Retinal pigment epithelial cell (primary cell): ENCODE measurements around the gene ZNF423.

Experiments
- DNase-seq: peaks from one replicate; pipeline ENCODE4 v3.0.0-alpha.2; 2010; ENCODE audit warnings: low read depth
- H3K4me3 ChIP-seq: 2 replicates; pipeline ENCODE4 v1.5.1; 2011; ENCODE audit warnings: mild to moderate bottlenecking, low read length, control low read depth, moderate library complexity
- TF ChIP-seq, protein P1 (sequence below): conservative IDR thresholded peaks from 2 replicates; pipeline ENCODE4 v1.5.1; 2011; ENCODE audit warnings: low read depth, low read length, control low read depth, inconsistent platforms

Gene ZNF423

DNA sequence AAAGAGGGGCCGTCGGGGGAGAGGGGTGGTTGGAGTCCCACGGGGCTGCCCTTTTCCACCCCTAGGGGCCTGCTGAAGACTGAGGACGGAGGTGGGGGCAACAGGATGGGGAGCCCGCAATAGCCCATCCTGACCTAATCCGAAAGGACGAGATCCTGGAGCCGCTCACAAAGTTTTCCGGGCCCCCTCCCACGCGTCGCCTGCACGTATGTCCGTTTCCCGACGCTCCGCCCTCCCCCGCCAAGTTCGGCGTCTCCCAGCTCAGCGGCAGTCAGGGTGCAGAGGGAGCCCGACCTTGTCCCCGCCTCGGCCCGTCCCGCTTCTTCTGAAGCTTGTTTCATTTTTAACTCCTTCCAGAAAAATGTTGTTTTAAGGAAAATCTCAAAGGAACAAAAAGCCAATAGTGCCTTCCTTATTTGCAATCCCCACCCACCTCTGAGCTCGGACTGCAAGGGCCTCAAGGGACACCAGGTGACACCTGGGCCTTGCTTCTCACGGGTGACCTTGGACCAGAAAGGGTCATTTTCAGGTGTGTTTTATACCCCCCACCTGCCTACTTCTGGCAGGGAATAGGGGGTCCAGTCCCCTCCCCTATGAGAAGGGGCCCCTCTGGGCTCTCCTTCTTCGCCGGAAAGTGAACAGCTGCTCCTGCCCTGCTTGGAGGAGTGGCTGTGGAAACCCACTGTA, 3.4 kb upstream of the ZNF423 start:
- TF ChIP-seq, protein P1, sequence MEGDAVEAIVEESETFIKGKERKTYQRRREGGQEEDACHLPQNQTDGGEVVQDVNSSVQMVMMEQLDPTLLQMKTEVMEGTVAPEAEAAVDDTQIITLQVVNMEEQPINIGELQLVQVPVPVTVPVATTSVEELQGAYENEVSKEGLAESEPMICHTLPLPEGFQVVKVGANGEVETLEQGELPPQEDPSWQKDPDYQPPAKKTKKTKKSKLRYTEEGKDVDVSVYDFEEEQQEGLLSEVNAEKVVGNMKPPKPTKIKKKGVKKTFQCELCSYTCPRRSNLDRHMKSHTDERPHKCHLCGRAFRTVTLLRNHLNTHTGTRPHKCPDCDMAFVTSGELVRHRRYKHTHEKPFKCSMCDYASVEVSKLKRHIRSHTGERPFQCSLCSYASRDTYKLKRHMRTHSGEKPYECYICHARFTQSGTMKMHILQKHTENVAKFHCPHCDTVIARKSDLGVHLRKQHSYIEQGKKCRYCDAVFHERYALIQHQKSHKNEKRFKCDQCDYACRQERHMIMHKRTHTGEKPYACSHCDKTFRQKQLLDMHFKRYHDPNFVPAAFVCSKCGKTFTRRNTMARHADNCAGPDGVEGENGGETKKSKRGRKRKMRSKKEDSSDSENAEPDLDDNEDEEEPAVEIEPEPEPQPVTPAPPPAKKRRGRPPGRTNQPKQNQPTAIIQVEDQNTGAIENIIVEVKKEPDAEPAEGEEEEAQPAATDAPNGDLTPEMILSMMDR = no peak
- no peak overlapping the region for H3K4me3 ChIP-seq
- no peak for DNase-seq

DNA sequence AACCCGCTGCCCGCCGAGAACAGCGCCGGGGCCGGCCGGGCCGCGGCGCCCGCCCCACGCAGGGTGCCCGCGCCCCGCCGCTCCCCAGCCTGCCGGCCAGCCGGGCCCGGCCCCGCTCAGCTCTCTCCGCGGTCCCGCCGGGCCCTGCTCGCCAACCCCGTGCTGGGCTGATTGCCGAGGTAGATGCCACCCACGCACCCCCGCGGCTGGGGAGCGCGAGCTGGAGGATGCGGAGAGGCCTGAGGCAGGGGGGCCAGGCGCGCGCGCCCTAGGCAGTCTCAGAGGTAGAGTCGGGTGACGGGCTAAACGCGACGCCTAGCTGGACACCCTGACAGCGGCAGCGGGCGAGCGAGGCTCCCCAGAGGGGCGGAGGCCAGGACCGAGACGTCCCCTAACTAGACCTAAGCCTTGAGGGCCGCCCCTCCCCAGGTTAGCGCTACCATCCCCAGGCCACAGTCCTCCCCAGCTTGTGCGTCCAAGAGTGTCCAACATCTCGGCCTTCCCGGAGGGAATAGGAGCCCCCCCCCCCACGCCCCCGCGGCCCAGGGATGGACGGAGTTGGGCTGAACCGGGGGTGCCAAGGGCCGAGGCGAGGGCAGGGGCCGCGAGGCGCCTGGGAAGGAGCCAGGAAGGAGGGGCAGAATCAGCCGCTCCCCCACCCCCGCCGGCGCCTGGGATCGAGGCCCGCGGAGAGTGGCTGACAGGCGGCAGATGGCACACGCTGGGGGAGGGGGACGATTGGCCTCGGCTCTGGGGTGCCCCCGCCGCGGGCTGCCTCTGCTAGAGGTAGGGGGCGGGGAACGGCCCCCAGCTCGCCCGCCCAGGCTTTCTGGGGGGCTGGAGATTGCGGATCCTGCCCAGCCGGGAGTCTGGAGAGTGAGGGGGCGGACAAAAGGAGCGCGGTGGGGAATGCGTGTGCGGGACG, 2.5 kb upstream of the ZNF423 start:
- TF ChIP-seq, protein P1 = no peak
- no peak for DNase-seq

DNA sequence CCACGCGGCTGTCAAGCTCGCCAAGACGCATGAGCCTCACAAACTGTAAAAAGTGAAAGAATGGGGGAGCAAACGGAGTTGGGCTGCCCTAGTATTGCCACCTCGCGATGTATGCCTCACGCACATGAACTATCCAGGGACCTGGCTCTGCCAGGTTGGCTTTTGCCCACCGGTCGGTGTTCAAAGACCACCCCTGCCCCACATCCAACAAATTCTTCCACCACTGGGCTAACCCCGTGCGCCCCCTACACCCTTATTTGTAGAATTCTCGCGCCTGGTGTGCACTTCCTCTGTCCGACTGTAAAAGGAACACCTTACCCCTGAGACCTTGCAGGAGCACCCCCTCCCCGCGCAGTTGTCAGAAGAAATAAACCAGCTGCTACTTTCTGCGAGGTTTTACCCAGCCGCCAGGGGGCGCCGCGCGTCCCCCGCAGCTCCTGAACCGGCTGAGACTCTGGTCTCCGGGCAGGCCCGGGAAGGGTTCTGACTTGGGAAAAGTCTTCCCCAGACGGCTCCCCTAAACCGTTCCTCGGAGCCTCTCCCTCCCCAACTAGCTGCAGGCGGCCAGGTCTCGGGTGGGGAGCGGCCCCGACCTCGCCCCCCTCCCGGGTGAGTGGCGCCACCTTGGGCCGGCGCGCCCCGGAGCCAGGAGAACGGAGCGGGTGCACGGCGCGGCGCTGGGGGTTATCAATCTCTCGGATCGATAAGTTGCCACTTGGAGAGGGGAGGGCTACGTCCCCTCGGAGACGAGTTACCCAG, 1.7 kb upstream of the ZNF423 start:
- no peak for DNase-seq
- TF ChIP-seq, protein P1 = peak; percentile 81
- H3K4me3 ChIP-seq = peak overlapping the region; percentile 33

More for the DNA sequence above, 2.5 kb upstream of the ZNF423 start:
- H3K4me3 ChIP-seq = no peak overlapping the region

DNA sequence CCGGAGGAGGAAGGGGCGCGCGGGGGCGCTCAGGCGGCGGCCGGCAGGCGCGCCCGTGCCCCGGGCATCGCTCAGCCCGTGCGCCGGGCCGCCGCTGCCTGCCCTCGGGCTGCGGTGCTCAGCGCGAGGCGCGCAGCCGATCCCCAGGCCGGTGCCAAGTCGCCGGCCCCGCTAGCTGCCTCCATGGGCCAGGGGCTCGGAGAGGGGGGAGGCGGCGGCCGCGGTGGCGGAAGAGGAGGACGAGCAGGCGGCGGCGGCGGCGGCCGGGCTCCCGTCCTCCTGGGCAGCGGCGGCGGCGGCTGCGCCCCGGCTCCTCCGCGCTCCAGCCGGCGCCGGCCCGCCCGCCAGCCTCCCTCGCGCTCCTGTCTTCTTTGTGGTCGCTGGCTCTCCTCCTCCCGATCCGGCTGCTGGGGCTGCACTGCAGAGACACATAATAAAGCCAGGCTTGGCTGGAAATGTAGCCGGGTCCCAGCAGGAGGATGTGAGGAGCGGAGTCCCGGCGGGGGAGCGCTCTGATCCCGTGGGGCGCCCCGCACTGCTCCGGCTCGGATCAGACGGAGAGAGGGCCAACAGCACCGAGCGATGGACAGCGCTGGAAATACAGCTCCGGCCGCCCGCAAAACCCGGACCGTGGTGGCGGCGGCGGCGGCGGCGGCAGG, 889 bp upstream of the ZNF423 start:
- peak; percentile 39 for DNase-seq
- TF ChIP-seq, protein P1 = peak; percentile 23
- H3K4me3 ChIP-seq = peak overlapping the region; percentile 46

DNA sequence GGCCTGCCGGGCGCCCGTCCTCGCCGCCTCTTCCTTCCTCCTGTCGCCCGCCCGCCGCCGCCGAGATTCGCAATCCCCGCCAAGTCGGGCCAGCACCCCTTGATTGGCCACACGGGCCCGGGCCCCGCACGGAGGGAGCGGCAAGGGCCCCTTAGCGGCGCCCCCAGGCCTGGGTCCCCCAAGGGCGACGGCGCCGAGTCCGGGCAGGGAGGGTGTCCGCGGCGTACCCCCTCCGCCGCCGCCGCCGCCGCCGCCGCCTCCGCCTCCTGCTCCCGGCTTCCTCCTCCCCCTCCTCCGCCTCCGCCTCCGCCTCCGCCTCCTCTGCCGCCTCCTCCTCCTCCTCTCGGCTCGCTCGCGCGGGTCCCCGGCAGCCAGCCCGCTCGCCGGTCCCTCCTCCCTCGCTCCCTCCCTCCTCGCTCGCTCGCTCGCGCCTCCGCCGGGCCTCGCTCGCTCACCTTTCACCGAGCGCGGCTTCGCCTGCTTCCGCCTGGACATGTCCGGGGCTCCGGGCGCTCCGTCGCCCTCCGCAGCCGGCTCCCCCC, 561 bp downstream of the ZNF423 start:
- TF ChIP-seq, protein P1 = no peak
- DNase-seq = no peak
- H3K4me3 ChIP-seq = peak overlapping the region; percentile 40

DNA sequence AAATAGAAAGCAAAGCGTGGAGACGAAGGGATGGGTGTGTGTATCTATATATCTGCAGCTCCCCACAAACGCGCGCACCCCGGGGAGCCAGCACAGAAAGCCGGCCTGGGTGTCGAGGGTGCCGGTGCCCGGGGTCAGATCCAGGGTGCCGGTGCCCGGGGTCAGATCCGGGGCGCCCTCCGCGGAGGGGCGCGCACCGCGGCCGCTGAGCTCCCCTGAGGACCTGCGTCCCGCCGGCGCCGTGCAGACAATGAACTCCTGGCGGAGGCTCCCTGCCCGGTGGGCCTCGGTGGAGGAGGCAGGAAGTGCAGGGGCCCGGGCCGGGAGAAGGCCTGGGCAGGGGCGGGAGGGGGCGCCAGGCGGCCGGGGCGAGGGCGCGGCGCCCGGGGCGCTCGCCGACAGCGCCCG, 1.1 kb downstream of the ZNF423 start:
- TF ChIP-seq, protein P1 = no peak
- peak overlapping the region; percentile 40 for H3K4me3 ChIP-seq
- DNase-seq = no peak
